OCI-M2 (cell line): ENCODE data around the gene VEPH1.

Experiments
- DNase-seq: peaks from one replicate; lab custom pipeline; 2025; ENCODE audit not compliant: unreplicated experiment; lab: John Stamatoyannopoulos, UW

Gene VEPH1

GRCh38 chr3:157231071-157231470, 272.1 kb downstream of the VEPH1 start:
- DNase-seq = no peak

DNA sequence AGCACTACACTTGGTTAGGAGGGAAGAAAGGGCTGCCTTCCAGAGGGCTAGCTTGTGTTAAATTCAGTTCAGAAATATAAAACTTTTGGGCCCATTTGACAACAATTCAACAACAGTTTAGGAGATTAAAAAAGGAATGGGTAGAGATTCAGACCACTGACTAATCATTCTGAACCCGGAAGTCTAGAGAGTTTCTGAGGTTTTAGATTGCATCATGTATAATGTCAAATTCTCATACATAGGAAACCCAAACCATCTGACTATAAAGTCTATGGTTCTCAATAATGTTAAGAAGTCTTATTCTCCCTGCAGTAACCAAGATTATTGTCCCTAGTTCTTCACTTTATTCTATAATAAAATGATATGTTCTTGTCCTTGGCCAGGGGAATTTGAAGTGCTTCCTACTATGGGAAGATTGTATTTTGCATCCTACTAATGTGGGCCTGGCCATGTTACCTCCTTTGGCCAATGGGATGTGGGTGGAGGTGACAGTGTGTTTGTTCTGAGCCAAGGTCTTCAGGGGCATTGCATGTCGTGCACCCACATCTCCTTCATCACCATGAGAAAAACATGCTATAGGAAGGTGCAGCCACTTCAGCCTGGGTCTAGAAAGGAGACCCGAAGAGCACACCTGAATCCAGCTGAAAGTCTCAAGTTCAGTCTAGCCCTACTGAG, 276.9 kb downstream of the VEPH1 start:
- DNase-seq = no peak

DNA sequence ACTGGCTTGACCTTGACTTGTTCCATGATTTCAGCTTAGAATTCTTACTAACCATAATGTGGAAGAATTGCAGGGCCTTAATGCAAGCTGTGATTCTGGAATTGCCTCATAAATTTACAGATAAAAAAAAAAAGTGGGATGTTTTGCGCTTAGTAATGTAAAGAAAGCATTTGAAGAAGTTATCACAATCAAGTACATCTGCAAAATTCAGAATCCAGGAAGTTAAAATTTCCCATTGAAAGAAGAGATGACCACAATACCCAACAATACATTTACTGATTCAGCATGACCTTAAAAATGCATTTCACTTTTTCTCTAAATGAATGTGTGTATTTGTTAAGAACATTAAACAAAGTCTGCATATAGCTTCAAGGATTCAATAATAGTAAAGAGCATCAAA, 278.2 kb downstream of the VEPH1 start:
- no peak for DNase-seq

DNA sequence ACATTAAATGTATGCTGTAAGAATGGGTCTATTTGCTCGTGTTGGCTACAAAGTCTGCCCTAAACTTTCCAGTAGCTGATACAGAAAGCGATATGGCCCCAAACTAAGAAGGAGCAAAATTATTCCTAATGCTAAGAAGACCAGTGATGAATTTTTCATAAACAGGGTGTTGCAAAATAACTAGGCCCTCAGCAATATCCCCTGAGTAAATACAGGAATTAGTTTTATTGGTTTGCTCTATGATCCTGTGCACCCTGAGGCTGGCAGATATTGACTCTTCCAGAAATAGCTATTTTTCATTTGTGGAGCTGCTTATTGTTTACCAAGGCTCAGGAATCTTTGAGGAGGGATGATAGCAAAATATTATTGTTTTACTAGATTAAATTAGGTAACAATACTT, 282.3 kb downstream of the VEPH1 start:
- DNase-seq = no peak

DNA sequence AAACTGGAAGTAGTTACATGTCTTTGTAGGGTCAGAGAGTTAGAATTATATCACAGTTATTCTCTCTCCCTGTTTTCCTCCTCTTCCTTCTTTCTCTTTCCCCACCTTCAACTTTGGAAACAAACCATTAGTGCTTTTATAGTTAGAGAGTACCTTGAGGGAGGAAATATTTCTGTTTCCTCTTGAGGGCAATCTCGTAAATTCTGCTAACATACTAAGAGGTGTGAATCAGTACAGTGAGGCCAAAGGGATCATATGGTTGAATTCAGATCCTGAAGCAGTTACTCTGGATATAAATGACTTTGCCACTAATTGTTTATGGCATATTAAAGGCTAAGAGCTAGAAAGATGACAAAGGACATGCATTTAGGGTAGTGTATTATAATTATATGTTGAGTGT, 283.0 kb downstream of the VEPH1 start:
- DNase-seq = no peak

DNA sequence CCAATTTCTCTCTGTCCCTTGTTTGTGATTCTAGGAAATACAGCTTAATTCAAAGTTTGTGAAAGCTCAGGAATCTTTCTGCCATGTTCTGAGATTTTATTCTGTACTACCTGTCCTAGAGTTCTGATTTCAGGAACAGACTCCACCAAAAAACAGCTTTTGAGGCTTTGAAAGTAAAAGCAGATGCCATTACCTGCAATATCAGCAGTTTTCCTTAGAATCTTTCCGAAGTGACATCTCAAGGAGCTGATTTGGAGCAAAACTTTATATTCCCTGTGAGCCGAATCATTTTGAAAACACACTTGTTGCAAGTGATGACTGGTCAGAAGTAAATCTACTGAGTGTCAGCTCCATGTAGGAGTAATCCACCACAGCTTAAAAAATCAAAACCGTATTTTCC, 284.0 kb downstream of the VEPH1 start:
- no peak for DNase-seq
